Gastrocnemius medialis (tissue), 4 donors: ENCODE data around the gene COL2A1. TPM values are rescaled to one million over a fixed set of nuclear protein-coding genes. Genes with fewer than 3 reads are reported as not detected.

Experiments used
- ATAC-seq, 2 donors: fragments of 150-250 bp; one replicate each; pipeline ENCODE4 v1.9.1; 2016
- DNase-seq, 2 donors: peaks; one replicate each; pipeline ENCODE4 v3.0.0-alpha.2; 2019
- H3K27ac ChIP-seq, 4 donors: fragments of 200-600 bp; sonication (generic); 1 replicate in 1 of 4; 2 replicates in 3 of 4; pipeline ENCODE4 v1.5.1; 2016 to 2018; ENCODE audit warnings: mild to moderate bottlenecking in 2 of 4, moderate library complexity in 1 of 4
- H3K27me3 ChIP-seq, 3 donors: fragments of 200-600 bp; sonication (generic) in 2 of 3; 1 replicate in 1 of 3; 2 replicates in 2 of 3; pipeline versions ENCODE4 v1.5.1 to v1.6.0; 2016 to 2019; ENCODE audit warnings: mild to moderate bottlenecking in 1 of 3, moderate library complexity in 1 of 3
- H3K36me3 ChIP-seq, 2 donors: fragments of 200-600 bp; sonication (generic) in 1 of 2; one replicate each; pipeline ENCODE4 v1.5.1; 2017 to 2018
- H3K4me1 ChIP-seq, 2 donors: fragments of 200-600 bp; sonication (generic) in 1 of 2; one replicate each; pipeline ENCODE4 v1.5.1; 2016 to 2017; ENCODE audit warnings: mild to moderate bottlenecking in 2 of 2
- H3K4me3 ChIP-seq, 4 donors: fragments of 200-600 bp; sonication (generic) in 3 of 4; 1 replicate in 1 of 4; 2 replicates in 3 of 4; pipeline ENCODE4 v1.5.1; 2016 to 2019; ENCODE audit warnings: mild to moderate bottlenecking in 2 of 4
- H3K9me3 ChIP-seq, 3 donors: fragments of 200-600 bp; sonication (generic) in 2 of 3; 1 replicate in 1 of 3; 2 replicates in 2 of 3; pipeline ENCODE4 v1.5.1; 2016 to 2019
- POLR2A ChIP-seq, 2 donors: fragments of 450-650 bp; IDR thresholded peaks; one replicate each; pipeline ENCODE4 v1.6.1; 2017; ENCODE audit warnings: antibody characterized with exemption in 2 of 2, mild to moderate bottlenecking in 2 of 2, moderate library complexity in 2 of 2
- in situ Hi-C, 4 donors: fragments of 200-750 bp; cut with MboI; loops; one replicate each; pipeline versions ENCODE4 v1.15.0 to v1.8.0; 2017; ENCODE audit warnings: low sequenced_read_pairs in 4 of 4
- intact Hi-C: fragments of 100-400 bp; cut with DNase I; formaldehyde crosslinking; loops from one replicate; pipeline ENCODE4 v1.15.1; 2023; ENCODE audit warnings: low total_unique reads
- total RNA-seq, 4 donors: library from RNA; depleted of rRNA; stranded (reverse); fragments of >200 nt; gene quantifications; one replicate each; pipeline versions ENCODE4 v1.1.0 to v1.2.3, GENCODE V29; 2016
- TF ChIP-seq, protein P1 (sequence below), 5 experiments: fragments of 450-650 bp in 3 of 5; fragments of 200-600 bp in 2 of 5; sonication (generic) in 2 of 5; IDR thresholded peaks in 4 of 5; conservative IDR thresholded peaks in 1 of 5; 1 replicate in 4 of 5; 2 replicates in 1 of 5; pipeline ENCODE4 v1.5.1; 2016 to 2019; ENCODE audit warnings: antibody characterized with exemption in 5 of 5, mild to moderate bottlenecking in 3 of 5, moderate library complexity in 3 of 5

Gene COL2A1
- total RNA-seq, 4 donors from 2014 or later: not detected

DNA sequence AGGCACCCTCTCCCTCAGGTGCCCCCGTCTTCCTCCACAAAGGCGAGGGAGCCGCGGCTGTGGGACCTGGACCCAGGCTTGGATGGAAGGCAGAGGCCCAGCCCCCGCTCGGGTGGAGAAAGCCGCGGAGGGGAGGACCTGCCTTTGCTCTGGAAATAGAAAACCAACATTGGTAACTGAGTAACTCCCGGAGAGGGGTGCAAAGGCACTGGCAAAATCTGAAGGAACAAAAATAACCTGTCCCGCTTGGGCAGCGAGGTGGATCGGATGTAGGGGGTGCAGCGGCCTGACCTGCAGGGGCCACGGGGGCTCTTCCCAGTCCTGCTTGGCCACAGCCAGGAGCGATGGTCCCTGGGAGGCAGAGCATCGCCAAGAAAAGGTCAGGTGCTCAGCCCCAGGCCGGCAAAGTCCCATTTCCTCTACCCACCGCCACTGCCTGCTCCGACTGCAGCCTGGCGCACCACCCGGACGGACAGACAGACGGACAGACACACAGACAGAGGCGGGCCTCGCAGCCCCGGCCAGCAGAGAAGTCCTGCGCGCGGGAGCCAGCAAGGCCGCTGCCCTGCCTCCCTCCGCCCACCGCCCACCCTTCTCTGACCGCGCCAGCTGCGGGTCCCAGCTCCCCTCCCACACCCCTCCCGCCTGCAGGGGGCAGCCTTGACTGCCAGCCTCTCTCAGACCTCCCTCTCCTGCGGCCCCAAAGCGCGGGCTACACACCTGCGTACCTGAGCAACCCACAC lies 62.2 kb downstream of the COL2A1 start:
- Histone ChIP-seq H3K36me3 (no peaks in the 10 kb centered on the region), H3K4me3 (no peak overlapping the region), H3K27ac (no peak overlapping the region), H3K27me3 (peaks cover 3 to 5% (median 5%) of the 10 kb centered on the region in 3 donors), H3K9me3 (no peaks in the 10 kb centered on the region), H3K4me1 (peaks cover 0 to 5% of the 10 kb centered on the region in 2 donors)
- TF ChIP-seq POLR2A (IDR thresholded peaks at IDR 0.05): no peak
- TF ChIP-seq, protein P1, sequence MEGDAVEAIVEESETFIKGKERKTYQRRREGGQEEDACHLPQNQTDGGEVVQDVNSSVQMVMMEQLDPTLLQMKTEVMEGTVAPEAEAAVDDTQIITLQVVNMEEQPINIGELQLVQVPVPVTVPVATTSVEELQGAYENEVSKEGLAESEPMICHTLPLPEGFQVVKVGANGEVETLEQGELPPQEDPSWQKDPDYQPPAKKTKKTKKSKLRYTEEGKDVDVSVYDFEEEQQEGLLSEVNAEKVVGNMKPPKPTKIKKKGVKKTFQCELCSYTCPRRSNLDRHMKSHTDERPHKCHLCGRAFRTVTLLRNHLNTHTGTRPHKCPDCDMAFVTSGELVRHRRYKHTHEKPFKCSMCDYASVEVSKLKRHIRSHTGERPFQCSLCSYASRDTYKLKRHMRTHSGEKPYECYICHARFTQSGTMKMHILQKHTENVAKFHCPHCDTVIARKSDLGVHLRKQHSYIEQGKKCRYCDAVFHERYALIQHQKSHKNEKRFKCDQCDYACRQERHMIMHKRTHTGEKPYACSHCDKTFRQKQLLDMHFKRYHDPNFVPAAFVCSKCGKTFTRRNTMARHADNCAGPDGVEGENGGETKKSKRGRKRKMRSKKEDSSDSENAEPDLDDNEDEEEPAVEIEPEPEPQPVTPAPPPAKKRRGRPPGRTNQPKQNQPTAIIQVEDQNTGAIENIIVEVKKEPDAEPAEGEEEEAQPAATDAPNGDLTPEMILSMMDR (IDR thresholded peaks at IDR 0.05 in 4 of 5, conservative IDR thresholded peaks at IDR 0.05 in 1 of 5): peak in 3 of 5 experiments; percentile 17 to 39 (median 17)
- intact Hi-C loops (loop anchor here (1.0 kb wide), 1 partner anchor 223 kb away; no protein-coding TSS in a partner anchor), in situ Hi-C loops (no loop called here)
- DNase-seq (no peak), ATAC-seq (no peak)

DNA sequence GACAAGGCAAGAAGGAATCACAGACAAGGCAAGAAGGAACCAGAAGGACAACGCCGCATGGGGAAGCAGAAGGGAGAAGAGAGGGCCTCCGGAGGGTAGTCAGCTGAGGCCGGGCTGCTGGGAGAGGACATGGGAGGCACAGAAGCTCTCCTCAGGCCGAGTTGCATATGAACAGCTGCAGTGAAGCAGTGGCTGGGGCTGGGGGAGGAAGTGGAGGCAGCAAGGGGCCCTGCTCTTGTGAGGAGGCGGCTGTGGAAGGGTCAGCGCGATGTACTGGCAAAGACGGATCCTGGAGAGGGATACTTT lies 62.8 kb downstream of the COL2A1 start:
- no peak for DNase-seq
- TF ChIP-seq, protein P1 (IDR thresholded peaks at IDR 0.05 in 4 of 5, conservative IDR thresholded peaks at IDR 0.05 in 1 of 5): no peak
- no peak for TF ChIP-seq POLR2A (IDR thresholded peaks at IDR 0.05)
- peaks cover 0 to 5% of the 10 kb centered on the region in 2 donors for H3K4me1 ChIP-seq
- ATAC-seq: no peak
- H3K36me3 ChIP-seq: no peaks in the 10 kb centered on the region
- no peaks in the 10 kb centered on the region for H3K9me3 ChIP-seq
- no peak overlapping the region for H3K4me3 ChIP-seq
- intact Hi-C loops (no loop called here), in situ Hi-C loops (no loop called here)
- peaks cover 3 to 5% (median 5%) of the 10 kb centered on the region in 3 donors for H3K27me3 ChIP-seq
- H3K27ac ChIP-seq: no peak overlapping the region

DNA sequence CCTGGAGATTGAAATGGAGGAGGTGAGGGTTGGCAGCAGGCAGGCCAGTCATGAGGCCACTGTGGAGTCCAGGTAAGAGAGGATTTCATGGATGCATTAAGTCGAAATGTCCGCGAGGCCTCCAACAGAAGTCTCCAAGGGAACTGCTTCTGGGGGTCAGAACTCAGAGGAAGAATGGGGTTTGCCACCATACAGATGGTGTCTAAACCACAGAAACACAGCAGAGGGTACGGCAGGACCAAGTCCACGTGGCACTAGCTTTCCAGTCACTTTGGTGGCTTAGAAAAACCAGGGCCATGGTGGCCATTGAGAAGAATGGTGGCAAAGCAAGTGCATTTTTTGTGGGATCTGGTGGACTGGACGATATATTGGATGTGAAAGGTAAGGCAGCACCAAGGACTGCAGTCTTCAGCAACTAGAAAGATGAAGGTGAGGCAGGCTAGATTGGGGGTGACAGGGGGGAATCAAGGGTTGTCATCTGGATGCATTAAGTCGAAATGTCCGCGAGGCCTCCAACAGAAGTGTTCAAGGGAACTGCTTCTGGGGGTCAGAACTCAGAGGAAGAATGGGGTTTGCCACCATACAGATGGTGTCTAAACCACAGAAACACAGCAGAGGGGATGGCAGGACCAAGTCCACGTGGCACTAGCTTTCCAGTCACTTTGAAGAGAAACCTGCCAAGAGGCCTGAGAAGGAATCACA lies 63.4 kb downstream of the COL2A1 start:
- in situ Hi-C loops (no loop called here), intact Hi-C loops (no loop called here)
- peaks cover 0 to 5% of the 10 kb centered on the region in 2 donors for H3K4me1 ChIP-seq
- peaks cover 3 to 5% (median 5%) of the 10 kb centered on the region in 3 donors for H3K27me3 ChIP-seq
- H3K36me3 ChIP-seq: no peaks in the 10 kb centered on the region
- ATAC-seq (no peak), DNase-seq (no peak)
- no peak overlapping the region for H3K4me3 ChIP-seq
- no peaks in the 10 kb centered on the region for H3K9me3 ChIP-seq
- H3K27ac ChIP-seq: no peak overlapping the region
- TF ChIP-seq POLR2A (IDR thresholded peaks at IDR 0.05): no peak
- TF ChIP-seq, protein P1 (IDR thresholded peaks at IDR 0.05 in 4 of 5, conservative IDR thresholded peaks at IDR 0.05 in 1 of 5): no peak

DNA sequence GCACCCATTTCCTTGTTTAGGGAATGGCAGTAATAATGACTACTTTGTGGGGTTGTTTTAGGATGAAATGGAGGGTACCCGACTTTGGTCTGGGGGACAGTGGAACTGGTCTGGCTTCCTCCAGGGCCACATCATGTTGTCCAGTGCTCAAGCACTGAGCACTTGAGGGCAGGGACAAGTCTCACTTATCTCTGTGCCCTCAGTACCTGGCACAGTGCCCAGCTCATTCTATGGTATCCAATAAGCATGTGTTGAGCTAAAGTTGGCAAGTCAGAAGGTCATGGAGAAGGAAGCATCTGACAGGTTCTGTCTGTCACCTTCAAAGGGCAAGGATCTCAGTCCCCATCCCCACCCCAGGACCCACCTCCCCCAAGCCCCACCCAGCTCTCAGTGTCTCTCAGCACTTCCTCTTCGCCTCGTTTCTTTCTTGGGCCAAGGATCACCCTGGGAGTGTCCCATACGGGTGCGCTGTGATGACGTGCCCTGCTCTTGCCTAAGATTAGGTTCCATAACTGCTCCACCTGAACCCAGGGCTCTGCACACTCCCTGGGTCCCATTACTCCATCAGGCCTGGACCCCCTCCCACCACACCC lies 65.2 kb downstream of the COL2A1 start:
- Histone ChIP-seq H3K4me1 (peaks cover 0 to 11% of the 10 kb centered on the region in 2 donors), H3K9me3 (no peaks in the 10 kb centered on the region), H3K36me3 (no peaks in the 10 kb centered on the region), H3K27me3 (peaks cover 3 to 5% (median 5%) of the 10 kb centered on the region in 3 donors), H3K27ac (no peak overlapping the region), H3K4me3 (no peak overlapping the region)
- intact Hi-C loops: no loop called here
- DNase-seq (no peak), ATAC-seq (no peak)
- TF ChIP-seq POLR2A (IDR thresholded peaks at IDR 0.05): no peak
- TF ChIP-seq, protein P1 (IDR thresholded peaks at IDR 0.05 in 4 of 5, conservative IDR thresholded peaks at IDR 0.05 in 1 of 5): no peak
- in situ Hi-C loops: no loop called here
